Right lobe of liver (tissue), 6 donors: ENCODE data around the gene LDB2. TPM values are rescaled to one million over a fixed set of nuclear protein-coding genes. Genes with fewer than 3 reads are reported as not detected.
A peak's percentile ranks its signal among the peaks of the same experiment; 100 is the strongest.

ENCODE experiments used
- ATAC-seq, 4 donors: fragments of 200-7000 bp; cut with Tn5 transposase; one replicate each; pipeline ENCODE4 v1.9.1; 2020; ENCODE audit warnings: mild to moderate bottlenecking in 4 of 4, moderate library complexity in 4 of 4
- DNase-seq, 3 donors: peaks; one replicate each; pipeline ENCODE4 v3.0.0-alpha.2; 2020
- H3K27ac ChIP-seq, 3 donors: fragments of 200-600 bp; one replicate each; pipeline ENCODE4 v1.8.0; 2022
- H3K27me3 ChIP-seq, 2 donors: fragments of 200-600 bp; one replicate each; pipeline ENCODE4 v1.8.0; 2022
- H3K36me3 ChIP-seq, 4 donors: fragments of 200-600 bp; sonication (generic) in 1 of 4; one replicate each; pipeline versions ENCODE4 v1.5.1 to v1.8.0; 2017 to 2022; ENCODE audit warnings: control low read depth in 1 of 4
- H3K4me1 ChIP-seq, 4 donors: fragments of 200-600 bp; sonication (generic) in 1 of 4; one replicate each; pipeline versions ENCODE4 v1.5.1 to v1.8.0; 2017 to 2022; ENCODE audit warnings: control low read depth in 1 of 4
- H3K4me3 ChIP-seq, 3 donors: fragments of 200-600 bp; one replicate each; pipeline ENCODE4 v1.8.0; 2022
- H3K9me3 ChIP-seq, 4 donors: fragments of 200-600 bp; sonication (generic) in 1 of 4; one replicate each; pipeline versions ENCODE4 v1.5.1 to v1.8.0; 2017 to 2022; ENCODE audit warnings: control low read depth in 1 of 4
- POLR2A ChIP-seq: fragments of 450-650 bp; IDR thresholded peaks from one replicate; pipeline ENCODE4 v1.6.1; 2017; ENCODE audit warnings: antibody characterized with exemption, mild to moderate bottlenecking
- WGBS: methylation state at CpG from one replicate; pipeline ENCODE4 v1.1.6; 2018; ENCODE audit warnings: low coverage, low lambda C conversion rate; ENCODE audit not compliant: insufficient coverage; ENCODE audit errors: missing lambda C conversion rate; 5-methylcytosine and 5-hydroxymethylcytosine counted together
- intact Hi-C, 2 donors: fragments of 100-400 bp; cut with DNase I; formaldehyde crosslinking; loops; one replicate each; pipeline versions ENCODE4 v1.11.2 to v1.14.1; 2022
- total RNA-seq, 6 experiments: library from RNA; depleted of rRNA in 2 of 6; stranded (reverse); fragments of >200 nt in 2 of 6; fragmentation: NEBNext Ultra II Directional in 3 of 6; extraction: Animal tissue kit (Norgen Biotek cat#: 25700) in 3 of 6; gene quantifications; one replicate each; pipeline versions ENCODE4 v1.1.0 to v1.2.4, GENCODE V29; 2016 to 2023
- TF ChIP-seq, protein P1 (sequence below), 4 donors: fragments of 200-600 bp in 3 of 4; fragments of 450-650 bp in 1 of 4; IDR thresholded peaks; one replicate each; pipeline versions ENCODE4 v1.5.1 to v1.8.0; 2016 to 2022; ENCODE audit warnings: antibody characterized with exemption in 4 of 4, mild to moderate bottlenecking in 2 of 4
- donor health status: DM: no; HTN: yes; CAD: no.
- donor health status: DM: no; HTN: no; CAD: no.
- donor health status: DM: no; HTN: no; CAD: no.
- donor health status: DM: no; HTN: yes; CAD: no.
- donor health status: DM: no; HTN: yes; CAD: no.

LDB2 gene
- total RNA-seq, 6 experiments from 2014 or later = 11.4 to 26.6 (median 17.3) TPM

DNA sequence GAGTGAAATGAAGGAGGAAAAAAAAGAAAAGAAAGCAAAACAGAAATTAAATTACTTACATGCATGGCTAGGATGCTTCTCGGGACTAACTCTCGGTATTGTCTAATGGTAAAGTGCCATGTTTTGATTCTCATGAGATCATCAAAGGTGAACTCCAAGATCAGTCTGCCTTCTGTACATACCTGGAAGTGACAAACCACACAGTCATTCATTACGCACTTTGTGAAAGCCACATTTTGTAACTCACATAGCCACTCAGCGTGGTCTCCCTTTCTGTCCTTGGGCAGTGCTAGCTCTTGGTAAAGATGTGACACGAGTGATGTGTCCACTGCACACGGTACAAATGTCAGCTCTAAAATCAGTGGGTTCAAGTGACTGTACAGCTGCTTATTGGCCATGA is 309.8 kb downstream of the LDB2 start:
- no peak for ATAC-seq
- 61% methylated on average over 6 of the region's 6 CpGs for WGBS
- Histone ChIP-seq H3K27me3 (no peaks in the 10 kb centered on the region), H3K4me1 (no peaks in the 10 kb centered on the region), H3K27ac (no peak overlapping the region), H3K36me3 (no peaks in the 10 kb centered on the region), H3K4me3 (no peak overlapping the region), H3K9me3 (no peaks in the 10 kb centered on the region)
- intact Hi-C loops = no loop called here
- DNase-seq = no peak
- TF ChIP-seq, protein P1, sequence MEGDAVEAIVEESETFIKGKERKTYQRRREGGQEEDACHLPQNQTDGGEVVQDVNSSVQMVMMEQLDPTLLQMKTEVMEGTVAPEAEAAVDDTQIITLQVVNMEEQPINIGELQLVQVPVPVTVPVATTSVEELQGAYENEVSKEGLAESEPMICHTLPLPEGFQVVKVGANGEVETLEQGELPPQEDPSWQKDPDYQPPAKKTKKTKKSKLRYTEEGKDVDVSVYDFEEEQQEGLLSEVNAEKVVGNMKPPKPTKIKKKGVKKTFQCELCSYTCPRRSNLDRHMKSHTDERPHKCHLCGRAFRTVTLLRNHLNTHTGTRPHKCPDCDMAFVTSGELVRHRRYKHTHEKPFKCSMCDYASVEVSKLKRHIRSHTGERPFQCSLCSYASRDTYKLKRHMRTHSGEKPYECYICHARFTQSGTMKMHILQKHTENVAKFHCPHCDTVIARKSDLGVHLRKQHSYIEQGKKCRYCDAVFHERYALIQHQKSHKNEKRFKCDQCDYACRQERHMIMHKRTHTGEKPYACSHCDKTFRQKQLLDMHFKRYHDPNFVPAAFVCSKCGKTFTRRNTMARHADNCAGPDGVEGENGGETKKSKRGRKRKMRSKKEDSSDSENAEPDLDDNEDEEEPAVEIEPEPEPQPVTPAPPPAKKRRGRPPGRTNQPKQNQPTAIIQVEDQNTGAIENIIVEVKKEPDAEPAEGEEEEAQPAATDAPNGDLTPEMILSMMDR (IDR thresholded peaks at IDR 0.05) = no peak
- no peak for TF ChIP-seq POLR2A

DNA sequence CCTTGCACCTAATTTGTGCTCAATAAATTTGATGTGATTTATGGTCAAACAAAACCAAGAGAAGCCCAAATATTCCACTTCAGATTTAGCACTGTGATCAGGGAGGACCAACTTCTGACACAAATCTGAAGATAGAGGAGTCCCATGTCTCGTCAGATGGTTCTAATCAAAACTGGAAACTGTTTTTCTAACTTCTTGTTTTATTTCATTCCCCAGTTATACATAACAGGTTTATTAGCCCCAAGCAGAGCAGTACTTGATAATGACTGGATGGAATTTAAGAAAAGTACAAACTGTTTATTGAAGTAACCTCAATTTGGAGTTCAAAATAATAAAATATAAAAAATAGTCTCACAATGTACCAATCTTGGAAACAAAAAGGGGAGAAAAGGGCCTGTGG is 310.3 kb downstream of the LDB2 start:
- Histone ChIP-seq H3K4me3 (no peak overlapping the region), H3K27ac (no peak overlapping the region), H3K4me1 (no peaks in the 10 kb centered on the region), H3K27me3 (no peaks in the 10 kb centered on the region), H3K9me3 (no peaks in the 10 kb centered on the region), H3K36me3 (no peaks in the 10 kb centered on the region)
- intact Hi-C loops = no loop called here
- ATAC-seq (no peak), DNase-seq (no peak)
- TF ChIP-seq, protein P1 (IDR thresholded peaks at IDR 0.05) = no peak
- TF ChIP-seq POLR2A = no peak
- 47% methylated on average over 1 of the region's 1 CpG for WGBS

DNA sequence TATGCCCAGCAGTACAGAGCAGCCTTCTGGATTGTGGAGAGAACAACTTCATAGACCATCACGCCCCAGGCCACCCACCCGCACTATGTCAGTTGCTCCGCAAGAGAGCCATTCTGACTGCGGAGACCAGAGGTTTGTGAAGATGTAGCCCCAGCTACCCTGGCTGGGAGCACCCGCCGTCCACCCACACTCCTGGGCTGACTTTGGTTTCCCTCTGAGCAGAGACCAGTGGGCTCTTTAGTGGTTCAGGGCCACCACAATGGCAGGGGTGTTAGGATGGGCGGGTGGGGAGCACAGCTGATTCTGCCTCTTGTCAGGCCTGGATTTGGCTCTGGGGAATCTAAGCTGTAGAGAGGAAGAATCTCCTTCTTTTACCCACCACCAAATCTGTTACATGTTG is 313.4 kb downstream of the LDB2 start:
- intact Hi-C loops = no loop called here
- ATAC-seq = peak in 1 of 4 donors; percentile 14
- 93% methylated on average over 2 of the region's 7 CpGs for WGBS

DNA sequence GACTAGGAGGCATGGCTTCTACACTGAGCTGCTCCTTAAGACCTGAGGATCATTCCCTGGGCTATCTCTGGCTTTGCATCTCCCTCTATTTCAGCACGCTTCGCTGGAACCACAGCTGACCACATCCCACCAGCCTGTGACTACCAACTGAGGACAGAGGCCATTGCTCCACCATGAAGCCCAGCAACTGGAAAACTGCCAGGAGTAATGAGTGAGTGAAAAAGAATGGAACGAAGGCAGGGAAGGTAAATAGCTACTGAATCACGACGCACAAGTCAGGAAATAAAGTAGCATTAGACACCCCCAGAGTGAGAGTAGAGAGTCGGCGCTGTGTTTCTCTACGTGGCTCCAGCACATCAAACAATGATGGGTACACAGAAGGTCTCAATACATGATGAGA is 314.7 kb downstream of the LDB2 start:
- Histone ChIP-seq H3K4me1 (no peaks in the 10 kb centered on the region), H3K9me3 (no peaks in the 10 kb centered on the region), H3K36me3 (no peaks in the 10 kb centered on the region), H3K27ac (no peak overlapping the region), H3K27me3 (no peaks in the 10 kb centered on the region), H3K4me3 (no peak overlapping the region)
- TF ChIP-seq, protein P1 (IDR thresholded peaks at IDR 0.05) = no peak
- no peak for TF ChIP-seq POLR2A
- no peak for DNase-seq
- intact Hi-C loops = no loop called here
- 70% methylated on average over 4 of the region's 8 CpGs for WGBS
- ATAC-seq = no peak

More for the DNA sequence above, 313.4 kb downstream of the LDB2 start:
- no peaks in the 10 kb centered on the region for H3K27me3 ChIP-seq
- no peak for DNase-seq
- no peaks in the 10 kb centered on the region for H3K4me1 ChIP-seq
- H3K9me3 ChIP-seq = no peaks in the 10 kb centered on the region
- TF ChIP-seq, protein P1 (IDR thresholded peaks at IDR 0.05) = no peak
- no peak for TF ChIP-seq POLR2A
- H3K4me3 ChIP-seq = no peak overlapping the region
- no peak overlapping the region for H3K27ac ChIP-seq
- no peaks in the 10 kb centered on the region for H3K36me3 ChIP-seq

DNA sequence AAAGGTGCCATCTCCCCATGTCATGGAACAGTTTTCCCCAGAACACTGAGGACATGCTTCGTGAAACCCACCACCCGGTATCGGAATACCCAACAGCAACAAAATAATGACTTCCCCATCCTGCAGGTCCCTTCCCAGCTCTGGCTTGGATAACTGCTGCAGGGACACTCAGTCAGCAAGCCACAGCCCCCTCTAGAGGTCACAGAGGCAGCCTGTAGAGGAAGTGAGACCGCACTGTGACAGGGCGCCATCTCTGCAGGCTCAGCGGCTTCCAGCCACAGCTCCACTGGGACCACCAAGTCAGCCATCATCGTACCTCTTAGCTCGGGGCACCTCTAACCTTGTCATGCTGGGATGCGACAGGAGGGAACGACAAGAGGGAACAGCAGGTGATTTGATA is 315.9 kb downstream of the LDB2 start:
- TF ChIP-seq POLR2A = no peak
- TF ChIP-seq, protein P1 (IDR thresholded peaks at IDR 0.05) = no peak
- no peaks in the 10 kb centered on the region for H3K9me3 ChIP-seq
- no peak overlapping the region for H3K27ac ChIP-seq
- DNase-seq (no peak), ATAC-seq (no peak)
- no peak overlapping the region for H3K4me3 ChIP-seq
- 75% methylated on average over 2 of the region's 10 CpGs for WGBS
- no peaks in the 10 kb centered on the region for H3K27me3 ChIP-seq
- no peaks in the 10 kb centered on the region for H3K36me3 ChIP-seq
- no peaks in the 10 kb centered on the region for H3K4me1 ChIP-seq
- intact Hi-C loops = no loop called here
